Measurements from ENCODE around the gene BLCAP.
"Not testable (repeated sequence)": the region's sequence is repeated elsewhere in the genome, so short reads cannot be mapped to it uniquely, and the experiment has no call there.

BLCAP gene

GRCh38 chr20:37477041-37477440 is 50.6 kb downstream of the BLCAP start:
- DNase-seq: no peak

- DNase-seq: no peak
These were observed 52.4 kb downstream of the BLCAP start for GRCh38 chr20:37475252-37475651.

GRCh38 chr20:37474386-37474785 is 53.3 kb downstream of the BLCAP start:
- DNase-seq: no peak

- DNase-seq: no peak
These were observed 54.3 kb downstream of the BLCAP start for GRCh38 chr20:37473249-37474000.

GRCh38 chr20:37472435-37472834 is 55.2 kb downstream of the BLCAP start:
- DNase-seq: not testable (repeated sequence)

- no peak for DNase-seq
These were observed 55.9 kb downstream of the BLCAP start for GRCh38 chr20:37471741-37472235.

- not testable (repeated sequence) for DNase-seq
These were observed 57.5 kb downstream of the BLCAP start for GRCh38 chr20:37470190-37470589.

GRCh38 chr20:37469531-37469930 is 58.1 kb downstream of the BLCAP start:
- DNase-seq: no peak

- DNase-seq: no peak
These were observed 58.8 kb downstream of the BLCAP start for GRCh38 chr20:37468886-37469285.
